Coronary artery (tissue), 2 donors: ENCODE measurements around the gene ALG11.
"Not testable (repeated sequence)": the region's sequence is repeated elsewhere in the genome, so short reads cannot be mapped to it uniquely, and the experiment has no call there.

Experiments used
- DNase-seq: peaks from one replicate; pipeline ENCODE4 v3.0.0-alpha.2; 2017; ENCODE audit warnings: low spot score
- H3K27ac ChIP-seq, 2 donors: fragments of 200-600 bp; sonication (generic); one replicate each; pipeline ENCODE4 v1.5.1; 2016 to 2019
- H3K4me3 ChIP-seq: fragments of 200-600 bp; sonication (generic); 2 replicates; pipeline ENCODE4 v1.5.1; 2016; ENCODE audit warnings: mild to moderate bottlenecking, moderate library complexity
- CTCF ChIP-seq: fragments of 200-600 bp; sonication (generic); IDR thresholded peaks from one replicate; pipeline ENCODE4 v1.5.1; 2019; ENCODE audit warnings: antibody characterized with exemption

Gene ALG11

GRCh38 chr13:52029569-52029968 lies 17.4 kb downstream of the ALG11 start:
- TF ChIP-seq CTCF = no peak
- Histone ChIP-seq H3K27ac (no peak overlapping the region), H3K4me3 (no peak overlapping the region)
- no peak for DNase-seq

- not testable (repeated sequence) for H3K27ac ChIP-seq, DNase-seq, H3K4me3 ChIP-seq
These were observed 18.2 kb downstream of the ALG11 start for GRCh38 chr13:52030401-52030800.

GRCh38 chr13:52033039-52033438 lies 20.8 kb downstream of the ALG11 start:
- Histone ChIP-seq H3K4me3 (no peak overlapping the region), H3K27ac (no peak overlapping the region)
- TF ChIP-seq CTCF = no peak
- DNase-seq = no peak

GRCh38 chr13:52034616-52035226 lies 22.5 kb downstream of the ALG11 start:
- DNase-seq = no peak
- TF ChIP-seq CTCF = no peak
- Histone ChIP-seq H3K27ac (no peak overlapping the region), H3K4me3 (no peak overlapping the region)

- TF ChIP-seq CTCF = no peak
- no peak overlapping the region for H3K27ac ChIP-seq
- DNase-seq = no peak
- no peak overlapping the region for H3K4me3 ChIP-seq
These were observed 23.8 kb downstream of the ALG11 start for GRCh38 chr13:52036037-52036436.

- no peak for DNase-seq
- no peak for TF ChIP-seq CTCF
- H3K4me3 ChIP-seq = no peak overlapping the region
- H3K27ac ChIP-seq = no peak overlapping the region
These were observed 31.5 kb downstream of the ALG11 start for GRCh38 chr13:52043675-52044074.

- DNase-seq = no peak
- Histone ChIP-seq H3K27ac (no peak overlapping the region), H3K4me3 (no peak overlapping the region)
- no peak for TF ChIP-seq CTCF
These were observed 35.3 kb downstream of the ALG11 start for GRCh38 chr13:52047463-52047862.

GRCh38 chr13:52048516-52048915 lies 36.3 kb downstream of the ALG11 start:
- no peak for DNase-seq
- Histone ChIP-seq H3K4me3 (no peak overlapping the region), H3K27ac (no peak overlapping the region)
- no peak for TF ChIP-seq CTCF
